ENCODE data around the gene HMX3. TPM values are rescaled to one million over a fixed set of nuclear protein-coding genes. Genes with fewer than 3 reads are reported as not detected.

HMX3 gene
- total RNA-seq, 4 donors from 2014 or later, result 1.3 TPM; not detected in 3

DNA sequence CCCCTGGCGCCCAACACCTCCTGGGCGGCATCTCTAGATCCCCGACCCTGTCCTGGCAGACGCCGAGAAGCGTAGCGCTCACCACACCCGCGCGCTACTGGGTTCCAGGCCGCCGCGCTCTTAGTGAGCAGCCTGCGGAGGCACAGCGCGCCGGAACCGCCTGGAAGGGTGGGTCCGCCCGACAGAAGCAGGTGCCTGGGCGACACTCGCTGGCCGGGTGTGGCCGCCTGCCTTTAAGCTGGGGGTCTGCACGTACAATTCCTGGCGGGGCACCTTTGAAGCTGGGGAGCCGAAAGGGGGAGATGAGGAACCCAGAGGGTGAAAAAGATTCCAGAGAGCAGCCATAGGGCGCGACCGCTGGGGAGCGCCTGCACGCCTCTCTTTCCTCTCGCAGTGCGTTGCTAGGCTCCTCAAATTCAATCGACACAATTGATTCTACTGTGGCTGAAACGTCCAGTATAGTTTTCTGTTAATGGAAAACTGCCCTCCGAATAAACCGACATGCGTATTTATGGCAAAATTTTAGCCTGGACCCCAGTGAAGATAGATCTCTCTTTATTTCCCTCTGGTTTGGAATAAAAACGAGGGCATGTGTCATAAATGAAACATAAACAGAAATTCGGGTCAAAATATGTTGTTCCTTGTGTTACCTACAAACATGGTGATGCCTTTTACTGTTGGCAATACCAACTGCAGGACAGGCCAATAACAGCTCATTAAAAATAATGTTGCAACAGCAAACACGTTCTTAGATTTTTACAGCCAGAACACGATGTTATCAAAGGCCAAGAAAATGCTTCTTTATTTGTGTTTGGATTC is 4.6 kb downstream of the HMX3 start:
- DNase-seq (ENCODE audit: low spot score), result no peak
- no peak for ATAC-seq (ENCODE audit: low FRiP score)
- TF ChIP-seq, protein P1, sequence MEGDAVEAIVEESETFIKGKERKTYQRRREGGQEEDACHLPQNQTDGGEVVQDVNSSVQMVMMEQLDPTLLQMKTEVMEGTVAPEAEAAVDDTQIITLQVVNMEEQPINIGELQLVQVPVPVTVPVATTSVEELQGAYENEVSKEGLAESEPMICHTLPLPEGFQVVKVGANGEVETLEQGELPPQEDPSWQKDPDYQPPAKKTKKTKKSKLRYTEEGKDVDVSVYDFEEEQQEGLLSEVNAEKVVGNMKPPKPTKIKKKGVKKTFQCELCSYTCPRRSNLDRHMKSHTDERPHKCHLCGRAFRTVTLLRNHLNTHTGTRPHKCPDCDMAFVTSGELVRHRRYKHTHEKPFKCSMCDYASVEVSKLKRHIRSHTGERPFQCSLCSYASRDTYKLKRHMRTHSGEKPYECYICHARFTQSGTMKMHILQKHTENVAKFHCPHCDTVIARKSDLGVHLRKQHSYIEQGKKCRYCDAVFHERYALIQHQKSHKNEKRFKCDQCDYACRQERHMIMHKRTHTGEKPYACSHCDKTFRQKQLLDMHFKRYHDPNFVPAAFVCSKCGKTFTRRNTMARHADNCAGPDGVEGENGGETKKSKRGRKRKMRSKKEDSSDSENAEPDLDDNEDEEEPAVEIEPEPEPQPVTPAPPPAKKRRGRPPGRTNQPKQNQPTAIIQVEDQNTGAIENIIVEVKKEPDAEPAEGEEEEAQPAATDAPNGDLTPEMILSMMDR (IDR thresholded peaks at IDR 0.05), result no peak

GRCh38 chr10:123140983-123141390 is 5.2 kb downstream of the HMX3 start:
- TF ChIP-seq, protein P1 (IDR thresholded peaks at IDR 0.05), result no peak
- ATAC-seq (ENCODE audit: low FRiP score), result no peak
- DNase-seq (ENCODE audit: low spot score), result no peak

DNA sequence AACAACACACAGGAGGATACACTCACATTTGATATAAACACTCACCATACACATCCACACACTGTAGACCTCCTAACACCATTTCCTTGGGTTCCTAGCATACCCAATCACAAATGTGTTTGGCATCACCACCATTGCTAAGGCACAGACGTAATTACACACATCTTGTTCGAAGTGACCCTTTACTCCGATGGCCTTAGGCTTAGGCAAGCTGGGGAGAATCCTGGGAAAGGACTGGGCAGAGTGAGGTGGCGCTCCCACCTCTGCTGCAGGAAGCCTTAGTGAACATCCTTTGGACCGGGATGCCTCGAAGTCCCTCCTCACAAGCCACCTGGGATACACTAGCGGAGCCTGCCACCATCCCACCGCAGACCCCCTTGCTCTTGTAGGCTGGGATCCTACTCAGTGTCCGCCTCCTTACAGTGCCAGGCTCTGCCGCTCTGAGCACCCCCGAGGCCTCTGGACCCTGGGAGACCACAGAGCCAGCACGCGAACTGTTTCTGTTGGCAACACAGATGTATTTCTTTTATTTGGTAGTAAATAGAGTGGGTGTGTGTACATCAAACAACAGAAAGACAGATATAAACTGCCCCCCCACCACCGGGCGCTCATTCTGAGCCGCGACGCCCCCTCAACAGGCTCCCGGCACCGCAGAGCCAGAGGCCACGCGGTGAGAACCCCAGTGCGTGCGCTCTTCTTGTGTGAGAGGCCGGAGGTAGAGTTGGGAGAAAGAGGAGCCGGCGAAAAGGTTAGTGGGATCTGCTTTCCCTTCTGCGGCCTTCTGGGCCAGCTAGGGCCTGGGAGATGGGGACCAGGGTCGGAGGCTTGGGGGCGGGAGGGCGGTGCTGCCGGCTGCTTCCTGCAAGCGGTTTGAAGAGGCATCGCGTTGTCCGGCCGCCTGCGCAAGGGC is 6.3 kb downstream of the HMX3 start:
- DNase-seq (ENCODE audit: low spot score) (no peak), ATAC-seq (ENCODE audit: low FRiP score) (no peak)
- TF ChIP-seq, protein P1 (IDR thresholded peaks at IDR 0.05), result no peak

GRCh38 chr10:123142701-123143161 is 7.0 kb downstream of the HMX3 start:
- no peak for ATAC-seq (ENCODE audit: low FRiP score)
- TF ChIP-seq, protein P1 (IDR thresholded peaks at IDR 0.05), result no peak
- DNase-seq (ENCODE audit: low spot score), result no peak

DNA sequence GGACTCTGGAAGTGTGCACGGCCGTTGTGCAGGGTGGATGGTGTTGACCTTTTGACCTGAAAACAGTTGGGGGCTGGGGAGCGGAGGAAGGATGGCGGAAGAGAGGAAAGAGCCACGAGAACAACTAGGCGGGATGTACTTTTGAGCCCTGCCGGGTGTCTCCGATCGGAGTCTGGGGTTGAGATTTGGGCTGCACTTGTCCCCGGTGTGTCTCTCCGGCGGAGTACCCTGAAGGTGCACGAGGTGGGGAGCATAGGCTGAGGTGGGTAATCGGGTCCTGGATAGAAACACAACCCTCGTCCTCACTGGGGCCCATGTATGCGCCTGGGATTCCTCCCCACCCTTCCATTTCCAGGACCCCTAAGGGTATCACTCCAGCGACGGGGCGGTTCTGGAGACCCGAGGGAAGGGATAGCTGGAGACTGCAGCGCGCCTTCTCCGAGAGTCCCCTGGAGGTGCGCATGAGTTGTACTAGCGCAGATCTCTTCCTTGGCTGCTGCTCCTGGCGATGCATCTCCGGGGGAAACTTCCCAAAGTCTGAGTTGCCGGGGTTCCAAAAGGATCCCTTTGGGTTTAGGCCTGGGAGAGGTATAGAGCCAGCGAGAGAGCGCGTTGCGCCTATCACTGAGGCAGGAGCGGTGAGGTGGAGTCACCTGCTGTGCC is 7.5 kb downstream of the HMX3 start:
- TF ChIP-seq, protein P1 (IDR thresholded peaks at IDR 0.05), result no peak
- ATAC-seq (ENCODE audit: low FRiP score) (no peak), DNase-seq (ENCODE audit: low spot score) (no peak)

GRCh38 chr10:123143825-123144168 is 8.0 kb downstream of the HMX3 start:
- TF ChIP-seq, protein P1 (IDR thresholded peaks at IDR 0.05), result no peak
- ATAC-seq (ENCODE audit: low FRiP score) (no peak), DNase-seq (ENCODE audit: low spot score) (no peak)

Data from omental fat pad (tissue), 4 donors.